Stimulated activated CD4-positive, alpha-beta T cell treated with anti-CD3 and anti-CD28 coated beads, Interleukin-12 subunit alpha, Interleukin-12 subunit beta, amount 100 ng/mL, for 4 hours (primary cell): ENCODE measurements around the gene ZNF689.

Experiments
- DNase-seq: peaks from one replicate; pipeline ENCODE4 v3.0.0-alpha.2; 2020

The ZNF689 gene

DNA sequence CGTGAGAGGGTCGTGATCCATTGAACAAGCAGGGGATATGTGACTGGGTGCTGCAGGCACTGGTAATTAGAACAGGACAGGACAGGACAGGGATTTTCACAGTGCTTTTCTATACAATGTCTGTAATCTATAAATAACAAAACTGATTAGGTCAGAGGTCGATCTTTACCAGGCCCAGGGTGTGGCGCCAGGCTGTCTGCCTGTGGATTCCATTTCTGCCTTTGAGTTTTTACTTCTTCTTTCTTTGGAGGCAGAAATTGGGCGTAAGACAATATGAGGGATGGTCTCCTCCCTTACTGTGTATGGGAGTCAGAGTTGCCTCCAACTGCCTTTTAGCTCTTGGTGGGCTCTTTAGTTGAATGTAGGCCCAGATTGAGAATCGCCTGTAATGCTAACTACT is 50.5 kb downstream of the ZNF689 start:
- no peak for DNase-seq

DNA sequence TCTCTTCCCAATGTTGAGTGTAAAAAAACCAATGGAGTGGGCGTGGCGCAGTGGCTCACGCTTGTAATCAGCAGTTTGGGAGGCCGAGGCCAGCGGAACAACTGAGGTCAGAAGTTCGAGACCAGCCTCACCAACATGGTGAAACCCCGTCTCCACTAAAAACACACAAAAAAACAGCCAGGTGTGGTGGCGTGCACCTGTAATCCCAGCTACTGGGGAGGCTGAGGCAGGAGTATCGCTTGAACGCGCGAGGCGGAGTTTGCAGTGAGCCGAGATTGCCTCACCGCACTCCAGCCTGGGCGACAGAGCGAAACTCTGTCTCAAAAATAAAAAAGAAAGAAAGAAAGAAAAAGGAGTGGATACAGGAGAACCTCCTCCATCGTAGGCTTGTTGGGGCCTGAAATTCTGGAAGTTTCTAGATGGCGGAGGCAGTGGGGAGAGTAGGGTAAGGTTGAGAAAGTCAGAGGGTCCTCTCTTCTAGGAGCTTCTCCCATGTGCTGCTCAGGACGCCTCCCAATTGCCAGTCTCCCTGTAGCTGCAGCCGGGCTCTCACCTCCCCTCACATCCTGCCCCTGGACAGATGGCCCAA is 51.3 kb downstream of the ZNF689 start:
- DNase-seq = no peak

DNA sequence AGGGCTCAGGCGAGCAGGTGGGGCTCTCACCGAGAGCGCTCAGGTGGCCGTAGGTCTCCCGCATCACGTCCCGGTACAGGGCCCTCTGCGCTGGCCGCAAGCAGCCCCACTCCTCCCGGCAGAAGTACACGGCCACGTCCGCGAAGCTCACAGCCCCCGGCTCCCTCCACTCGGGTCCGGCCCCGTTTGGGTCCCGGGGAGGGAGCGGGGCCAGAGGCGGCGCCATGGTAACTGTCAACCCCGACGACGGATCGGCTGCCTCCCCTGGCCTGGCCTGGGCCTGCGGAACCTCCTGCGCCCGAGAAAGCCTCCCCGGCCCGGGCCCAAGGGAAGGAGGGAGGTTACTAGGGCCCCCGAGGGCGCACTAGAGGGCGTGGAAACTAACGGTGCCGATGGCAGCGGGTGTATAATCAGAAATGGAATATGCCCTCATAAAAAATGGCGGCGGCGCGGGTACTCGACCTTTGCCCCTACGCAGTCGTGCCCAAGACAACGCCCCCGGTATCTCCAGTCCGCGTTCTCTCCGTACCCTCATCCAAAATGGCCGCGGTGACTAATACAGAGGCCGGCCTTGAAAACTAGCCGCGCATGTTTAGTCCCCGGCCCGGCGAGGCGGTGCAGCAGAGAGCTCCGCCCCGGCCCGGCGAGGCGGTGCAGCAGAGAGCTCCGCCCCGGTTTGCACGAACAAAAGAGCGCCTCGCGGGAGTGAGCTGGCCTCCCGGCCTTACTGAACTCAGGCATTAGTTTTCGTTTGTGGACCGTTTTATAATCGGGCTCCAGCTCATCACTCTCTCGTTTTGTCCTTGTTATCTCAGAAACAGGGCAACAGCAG is 52.0 kb downstream of the ZNF689 start, which contains the start of gene ZNF764:
Gene ZNF764 (minus strand): TSS at position 418 of the 832 bp plus-strand sequence. CDS start 192 bp downstream, at position 226.
- peak; percentile 92 for DNase-seq

DNA sequence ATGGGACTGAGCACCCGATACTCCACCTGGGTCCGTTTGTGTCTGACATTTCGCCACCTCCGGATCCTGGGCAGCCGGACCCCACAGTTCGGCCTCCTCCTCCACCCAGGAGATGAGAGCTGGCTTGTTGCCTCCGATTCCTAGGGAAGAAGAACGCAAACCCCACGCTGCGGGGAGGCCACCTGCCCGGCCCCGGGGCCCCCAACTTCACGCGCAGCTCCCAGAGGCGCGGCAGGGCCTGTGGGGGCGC is 52.6 kb downstream of the ZNF689 start:
- DNase-seq = no peak

DNA sequence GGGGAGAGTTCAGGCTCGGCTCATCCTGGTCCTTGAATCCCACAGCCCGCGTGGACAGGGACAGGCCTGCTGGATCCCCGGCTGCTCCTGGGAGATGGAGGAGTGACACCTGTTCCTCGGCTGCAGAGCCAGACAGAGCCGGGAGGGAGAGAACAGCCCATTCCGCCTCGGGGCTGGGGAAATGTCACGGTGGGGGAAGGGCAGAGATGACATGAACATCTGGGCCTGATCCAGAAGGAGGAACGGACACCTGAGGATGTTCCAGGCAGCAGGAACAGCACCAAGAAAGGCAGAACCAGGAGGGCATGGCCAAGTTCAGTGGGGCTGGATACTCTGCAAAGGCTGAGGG is 54.1 kb downstream of the ZNF689 start:
- no peak for DNase-seq

DNA sequence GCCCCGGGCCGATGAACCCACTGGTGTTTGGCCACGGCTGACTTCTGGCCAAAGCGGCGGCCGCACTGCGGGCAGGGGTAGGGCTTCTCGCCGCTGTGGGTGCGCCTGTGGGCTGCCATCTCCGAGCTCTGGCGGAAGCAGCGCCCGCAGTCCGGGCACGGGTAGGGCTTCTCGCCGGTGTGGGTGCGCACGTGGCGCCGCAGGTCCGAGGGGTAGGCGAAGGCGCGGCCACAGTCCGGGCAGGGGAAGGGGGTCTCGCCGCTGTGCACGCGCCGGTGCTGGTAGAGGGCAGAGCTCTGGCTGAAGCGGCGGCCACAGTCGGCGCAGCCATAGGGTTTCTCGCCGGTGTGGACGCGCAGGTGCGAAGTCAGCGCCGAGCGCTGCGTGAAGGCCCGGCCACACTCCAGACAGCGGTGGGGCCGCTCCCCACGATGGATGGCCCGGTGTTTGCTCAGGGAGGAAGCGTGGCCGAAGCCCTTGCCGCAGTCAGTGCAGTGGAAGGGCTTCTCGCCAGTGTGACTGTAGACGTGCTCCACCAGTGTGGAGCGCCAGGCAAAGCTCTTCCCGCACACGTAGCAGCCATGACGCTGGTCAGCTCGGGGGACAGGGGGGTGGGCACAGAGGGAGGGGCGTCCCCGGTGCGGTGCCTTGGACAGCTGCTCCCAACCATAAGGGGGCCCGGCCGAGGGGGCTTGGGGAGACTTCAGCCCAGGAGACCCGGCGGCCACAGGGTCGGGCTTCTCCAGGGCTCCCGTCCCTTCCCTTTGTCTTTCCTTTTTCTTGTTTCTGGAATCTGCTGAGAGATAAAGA is 54.7 kb downstream of the ZNF689 start:
- no peak for DNase-seq

DNA sequence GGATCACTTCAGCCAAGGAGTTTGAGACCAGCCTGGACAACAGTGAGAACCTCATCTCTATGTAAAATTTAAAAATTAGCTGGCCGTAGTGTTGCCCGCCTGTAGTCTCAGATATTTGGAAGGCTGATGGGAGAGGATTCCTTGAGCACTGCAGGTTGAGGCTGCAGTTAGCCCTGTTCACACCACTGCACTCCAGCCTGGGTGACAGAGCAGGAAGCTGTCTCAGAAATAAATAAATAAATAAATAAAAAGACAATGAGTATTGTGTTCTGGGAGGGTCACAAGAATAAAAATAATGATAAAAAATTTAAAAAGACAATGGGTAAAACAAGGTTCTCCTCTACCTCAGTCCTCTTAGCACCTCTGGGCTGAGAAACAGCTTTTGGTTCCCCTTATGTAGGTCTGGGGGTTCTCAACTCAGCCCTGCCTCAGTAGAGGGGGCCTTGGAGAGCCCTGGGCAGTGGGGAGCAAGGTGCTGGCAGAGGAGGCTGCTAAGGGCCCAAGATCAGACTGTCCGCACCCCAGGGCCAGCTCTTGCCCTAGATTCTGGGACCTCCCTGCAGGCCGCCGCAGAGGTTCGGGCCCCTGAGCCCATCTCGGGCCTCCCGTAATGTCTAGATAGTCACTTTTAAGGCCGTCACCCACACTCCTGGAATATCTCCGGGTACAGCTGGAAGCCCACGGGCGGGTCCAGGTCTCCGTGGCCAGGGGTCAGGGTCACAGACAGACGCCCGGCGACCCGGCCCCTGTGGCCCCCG is 55.5 kb downstream of the ZNF689 start:
- DNase-seq = no peak

DNA sequence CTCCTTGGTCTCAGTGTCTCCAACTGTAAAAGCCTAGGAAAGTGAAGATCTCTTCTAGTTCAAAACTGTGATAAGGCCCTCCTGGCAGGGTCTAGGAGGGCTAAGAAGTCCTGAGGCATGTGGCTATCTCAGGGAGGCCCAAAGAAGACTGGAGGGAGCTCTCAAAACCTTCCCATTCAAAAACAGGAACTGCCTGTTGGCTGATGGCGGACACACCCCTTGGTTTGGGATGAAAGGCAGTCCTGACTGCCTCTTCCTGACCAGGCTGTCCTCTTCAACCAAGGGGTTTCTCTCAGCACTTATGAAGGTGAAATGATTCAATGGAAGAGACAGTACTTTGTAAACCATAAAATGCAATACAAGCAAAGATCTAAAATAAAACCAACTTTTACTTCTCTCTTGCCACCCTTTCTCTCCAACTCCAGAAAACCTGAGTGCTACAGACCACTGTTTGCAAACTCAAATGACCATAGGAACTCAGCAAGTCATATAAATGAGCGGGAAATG is 56.7 kb downstream of the ZNF689 start:
- DNase-seq = no peak

DNA sequence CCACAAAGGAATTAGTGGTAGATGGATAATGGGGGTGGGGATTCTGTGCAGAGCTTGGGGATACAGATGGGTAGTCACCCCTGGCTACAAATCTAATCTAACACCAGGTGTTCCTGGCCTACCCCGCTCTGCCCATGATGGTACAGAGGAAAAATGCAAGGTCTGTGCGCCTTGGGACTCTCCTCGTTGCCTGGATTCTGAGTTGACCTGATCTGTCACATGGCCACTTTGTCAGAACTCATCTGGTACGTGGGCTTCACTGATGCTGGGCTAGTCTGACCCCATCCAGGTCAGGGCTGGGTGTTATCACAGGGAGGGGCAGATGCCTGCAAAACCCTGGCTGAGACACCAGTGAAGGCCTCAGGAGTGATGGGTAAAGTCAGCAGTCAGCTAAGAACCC is 57.2 kb downstream of the ZNF689 start:
- DNase-seq = no peak
